ENCODE measurements around the gene FAM131A. TPM values are rescaled to one million over a fixed set of nuclear protein-coding genes. Genes with fewer than 3 reads are reported as not detected.

The FAM131A gene
- total RNA-seq, 1 experiment from 2014 or later = 23.0 TPM

GRCh38 chr3:184296616-184297015, 40.8 kb upstream of the FAM131A start (continued):
- TF ChIP-seq TCF7 (CRISPR knock-in tag; IDR thresholded peaks at IDR 0.05; ENCODE audit: low read depth) (no peak), JUN (CRISPR knock-in tag; IDR thresholded peaks at IDR 0.05) (no peak), ZNF232 (CRISPR knock-in tag; IDR thresholded peaks at IDR 0.05) (no peak)
- TF ChIP-seq, protein P1, sequence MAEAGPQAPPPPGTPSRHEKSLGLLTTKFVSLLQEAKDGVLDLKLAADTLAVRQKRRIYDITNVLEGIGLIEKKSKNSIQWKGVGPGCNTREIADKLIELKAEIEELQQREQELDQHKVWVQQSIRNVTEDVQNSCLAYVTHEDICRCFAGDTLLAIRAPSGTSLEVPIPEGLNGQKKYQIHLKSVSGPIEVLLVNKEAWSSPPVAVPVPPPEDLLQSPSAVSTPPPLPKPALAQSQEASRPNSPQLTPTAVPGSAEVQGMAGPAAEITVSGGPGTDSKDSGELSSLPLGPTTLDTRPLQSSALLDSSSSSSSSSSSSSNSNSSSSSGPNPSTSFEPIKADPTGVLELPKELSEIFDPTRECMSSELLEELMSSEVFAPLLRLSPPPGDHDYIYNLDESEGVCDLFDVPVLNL (CRISPR knock-in tag; IDR thresholded peaks at IDR 0.05; ENCODE audit: borderline replicate concordance, low read depth) = no peak

- H3K4me3 Mint-ChIP-seq = peak within 1 kb of the TSS; percentile 96
- TF ChIP-seq ELF4 (CRISPR knock-in tag; IDR thresholded peaks at IDR 0.05; ENCODE audit: low read depth) = 0 out of 2 replicates have a peak, but pooled peaks have one; percentile 45
- no peak for TF ChIP-seq ZBTB21 (CRISPR knock-in tag; IDR thresholded peaks at IDR 0.05; ENCODE audit: borderline replicate concordance)
- TF ChIP-seq ZNF138 (CRISPR knock-in tag; conservative IDR thresholded peaks at IDR 0.05) = 0 out of 2 replicates have a peak, but pooled peaks have one; percentile 33
- TF ChIP-seq JUN (CRISPR knock-in tag; IDR thresholded peaks at IDR 0.05) = no peak
- no peak for TF ChIP-seq ZNF396 (CRISPR knock-in tag; IDR thresholded peaks at IDR 0.05; ENCODE audit: borderline replicate concordance)
- TF ChIP-seq NFATC4 (CRISPR knock-in tag; IDR thresholded peaks at IDR 0.05) = no peak
- TF ChIP-seq CREB1 (CRISPR knock-in tag; IDR thresholded peaks at IDR 0.05) = no peak
- TF ChIP-seq, protein P2, sequence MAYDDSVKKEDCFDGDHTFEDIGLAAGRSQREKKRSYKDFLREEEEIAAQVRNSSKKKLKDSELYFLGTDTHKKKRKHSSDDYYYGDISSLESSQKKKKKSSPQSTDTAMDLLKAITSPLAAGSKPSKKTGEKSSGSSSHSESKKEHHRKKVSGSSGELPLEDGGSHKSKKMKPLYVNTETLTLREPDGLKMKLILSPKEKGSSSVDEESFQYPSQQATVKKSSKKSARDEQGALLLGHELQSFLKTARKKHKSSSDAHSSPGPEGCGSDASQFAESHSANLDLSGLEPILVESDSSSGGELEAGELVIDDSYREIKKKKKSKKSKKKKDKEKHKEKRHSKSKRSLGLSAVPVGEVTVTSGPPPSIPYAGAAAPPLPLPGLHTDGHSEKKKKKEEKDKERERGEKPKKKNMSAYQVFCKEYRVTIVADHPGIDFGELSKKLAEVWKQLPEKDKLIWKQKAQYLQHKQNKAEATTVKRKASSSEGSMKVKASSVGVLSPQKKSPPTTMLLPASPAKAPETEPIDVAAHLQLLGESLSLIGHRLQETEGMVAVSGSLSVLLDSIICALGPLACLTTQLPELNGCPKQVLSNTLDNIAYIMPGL (CRISPR knock-in tag; IDR thresholded peaks at IDR 0.05) = peak; percentile 81; the same call in 1 of the 2 replicates
- no peak for TF ChIP-seq RORB (CRISPR knock-in tag; IDR thresholded peaks at IDR 0.05)
- TF ChIP-seq NFYB (CRISPR knock-in tag; conservative IDR thresholded peaks at IDR 0.05; ENCODE audit: low read depth) = no peak
- TF ChIP-seq, protein P3, sequence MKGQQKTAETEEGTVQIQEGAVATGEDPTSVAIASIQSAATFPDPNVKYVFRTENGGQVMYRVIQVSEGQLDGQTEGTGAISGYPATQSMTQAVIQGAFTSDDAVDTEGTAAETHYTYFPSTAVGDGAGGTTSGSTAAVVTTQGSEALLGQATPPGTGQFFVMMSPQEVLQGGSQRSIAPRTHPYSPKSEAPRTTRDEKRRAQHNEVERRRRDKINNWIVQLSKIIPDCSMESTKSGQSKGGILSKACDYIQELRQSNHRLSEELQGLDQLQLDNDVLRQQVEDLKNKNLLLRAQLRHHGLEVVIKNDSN (CRISPR knock-in tag; IDR thresholded peaks at IDR 0.05) = 0 out of 2 replicates have a peak, but pooled peaks have one; percentile 19
- TF ChIP-seq ZNF416 (CRISPR knock-in tag; IDR thresholded peaks at IDR 0.05) = no peak
- peak; percentile 86 for TF ChIP-seq SP1 (CRISPR knock-in tag; conservative IDR thresholded peaks at IDR 0.05)
- TF ChIP-seq, protein P4, sequence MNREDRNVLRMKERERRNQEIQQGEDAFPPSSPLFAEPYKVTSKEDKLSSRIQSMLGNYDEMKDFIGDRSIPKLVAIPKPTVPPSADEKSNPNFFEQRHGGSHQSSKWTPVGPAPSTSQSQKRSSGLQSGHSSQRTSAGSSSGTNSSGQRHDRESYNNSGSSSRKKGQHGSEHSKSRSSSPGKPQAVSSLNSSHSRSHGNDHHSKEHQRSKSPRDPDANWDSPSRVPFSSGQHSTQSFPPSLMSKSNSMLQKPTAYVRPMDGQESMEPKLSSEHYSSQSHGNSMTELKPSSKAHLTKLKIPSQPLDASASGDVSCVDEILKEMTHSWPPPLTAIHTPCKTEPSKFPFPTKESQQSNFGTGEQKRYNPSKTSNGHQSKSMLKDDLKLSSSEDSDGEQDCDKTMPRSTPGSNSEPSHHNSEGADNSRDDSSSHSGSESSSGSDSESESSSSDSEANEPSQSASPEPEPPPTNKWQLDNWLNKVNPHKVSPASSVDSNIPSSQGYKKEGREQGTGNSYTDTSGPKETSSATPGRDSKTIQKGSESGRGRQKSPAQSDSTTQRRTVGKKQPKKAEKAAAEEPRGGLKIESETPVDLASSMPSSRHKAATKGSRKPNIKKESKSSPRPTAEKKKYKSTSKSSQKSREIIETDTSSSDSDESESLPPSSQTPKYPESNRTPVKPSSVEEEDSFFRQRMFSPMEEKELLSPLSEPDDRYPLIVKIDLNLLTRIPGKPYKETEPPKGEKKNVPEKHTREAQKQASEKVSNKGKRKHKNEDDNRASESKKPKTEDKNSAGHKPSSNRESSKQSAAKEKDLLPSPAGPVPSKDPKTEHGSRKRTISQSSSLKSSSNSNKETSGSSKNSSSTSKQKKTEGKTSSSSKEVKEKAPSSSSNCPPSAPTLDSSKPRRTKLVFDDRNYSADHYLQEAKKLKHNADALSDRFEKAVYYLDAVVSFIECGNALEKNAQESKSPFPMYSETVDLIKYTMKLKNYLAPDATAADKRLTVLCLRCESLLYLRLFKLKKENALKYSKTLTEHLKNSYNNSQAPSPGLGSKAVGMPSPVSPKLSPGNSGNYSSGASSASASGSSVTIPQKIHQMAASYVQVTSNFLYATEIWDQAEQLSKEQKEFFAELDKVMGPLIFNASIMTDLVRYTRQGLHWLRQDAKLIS (CRISPR knock-in tag; IDR thresholded peaks at IDR 0.05; ENCODE audit: borderline replicate concordance) = no peak; the same call in 1 of the 2 replicates
- TF ChIP-seq NFE2L1 (CRISPR knock-in tag; IDR thresholded peaks at IDR 0.05) = no peak
- TF ChIP-seq FOXJ3 (CRISPR knock-in tag; IDR thresholded peaks at IDR 0.05; ENCODE audit: borderline replicate concordance) = no peak
- no peak for TF ChIP-seq ZNF317 (CRISPR knock-in tag; IDR thresholded peaks at IDR 0.05; ENCODE audit: borderline replicate concordance, low read depth)
- no peak for TF ChIP-seq CTCF (IDR thresholded peaks at IDR 0.05)
- TF ChIP-seq TEAD1 (CRISPR knock-in tag; IDR thresholded peaks at IDR 0.05) = no peak
- no peak for TF ChIP-seq ZNF263 (CRISPR knock-in tag; IDR thresholded peaks at IDR 0.05; ENCODE audit: low read depth)
- TF ChIP-seq, protein P1 (CRISPR knock-in tag; IDR thresholded peaks at IDR 0.05; ENCODE audit: borderline replicate concordance, low read depth) = no peak
- TF ChIP-seq GABPB1 (CRISPR knock-in tag; IDR thresholded peaks at IDR 0.05) = no peak; the same call in 1 of the 2 replicates
Measured at GRCh38 chr3:184298759-184299487, 38.5 kb upstream of the FAM131A start, which contains the start of gene PSMD2. TSS of gene PSMD2 (plus strand) at chr3:184299241. CDS start at chr3:184299267, 26 bp downstream.

More at GRCh38 chr3:184298759-184299487, 38.5 kb upstream of the FAM131A start, which contains the start of gene PSMD2:
- H3K4me1 Mint-ChIP-seq = peaks cover 12% of the 10 kb centered on the region
- ChIA-PET CTCF (no interaction called here), POLR2A (interaction anchor here (0.8 kb wide), 1 partner anchor 25 kb away, joined by 4 read pairs; no protein-coding TSS in a partner anchor)
- no peaks in the 10 kb centered on the region for H3K9me3 Mint-ChIP-seq
- H3K27me3 Mint-ChIP-seq (ENCODE audit: low read depth) = peaks cover 5% of the 10 kb centered on the region; the same call in 1 of the 2 replicates
- peak; percentile 99 for DNase-seq (ENCODE audit: low spot score)
- H3K36me3 Mint-ChIP-seq = peaks cover 42% of the 10 kb centered on the region
- peak within 1 kb of the TSS; percentile 89 for H3K27ac Mint-ChIP-seq
- peak; percentile 96 for ATAC-seq

Data from WTC11 (cell line).